Transverse colon (tissue), 4 donors: Measurements from ENCODE around the gene RELN. TPM values are rescaled to one million over a fixed set of nuclear protein-coding genes. Genes with fewer than 3 reads are reported as not detected.

ENCODE experiments used
- DNase-seq: peaks from one replicate; pipeline ENCODE4 v3.0.0-alpha.2; 2019
- H3K27ac ChIP-seq, 4 donors: fragments of 200-600 bp; sonication (generic); 2 replicates each; pipeline ENCODE4 v1.5.1; 2016 to 2018; ENCODE audit warnings: inconsistent platforms in 4 of 4
- H3K27me3 ChIP-seq: fragments of 200-600 bp; sonication (generic); 2 replicates; pipeline ENCODE4 v1.5.1; 2017; ENCODE audit warnings: inconsistent platforms
- H3K36me3 ChIP-seq, 4 donors: fragments of 200-600 bp; sonication (generic); 2 replicates each; pipeline ENCODE4 v1.5.1; 2017 to 2019; ENCODE audit warnings: inconsistent platforms in 4 of 4
- H3K4me1 ChIP-seq, 4 donors: fragments of 200-600 bp; sonication (generic); 2 replicates each; pipeline ENCODE4 v1.5.1; 2017 to 2020; ENCODE audit warnings: inconsistent platforms in 4 of 4
- H3K4me3 ChIP-seq, 4 donors: fragments of 200-600 bp; sonication (generic); 1 replicate in 1 of 4; 2 replicates in 3 of 4; pipeline versions ENCODE4 v1.5.1 to v1.6.1; 2017 to 2019; ENCODE audit warnings: inconsistent platforms in 4 of 4
- H3K9me3 ChIP-seq, 2 donors: fragments of 200-600 bp; sonication (generic); 2 replicates each; pipeline ENCODE4 v1.5.1; 2017 to 2019; ENCODE audit warnings: inconsistent platforms in 2 of 2
- EP300 ChIP-seq: sonication (generic); formaldehyde crosslinking; IDR thresholded peaks from one replicate; pipeline ENCODE4 v1.6.1; 2017; ENCODE audit warnings: antibody characterized with exemption, low read depth
- POLR2A ChIP-seq: fragments of 450-650 bp; IDR thresholded peaks from one replicate; pipeline ENCODE4 v1.6.1; 2016; ENCODE audit warnings: antibody characterized with exemption, mild to moderate bottlenecking, moderate library complexity
- POLR2AphosphoS5 ChIP-seq, 3 donors: sonication (generic); formaldehyde crosslinking; IDR thresholded peaks; one replicate each; pipeline ENCODE4 v1.6.1; 2016; ENCODE audit warnings: antibody characterized with exemption in 3 of 3
- WGBS, 2 donors: methylation state at CpG; one replicate each; pipeline ENCODE4 v1.1.5; 2018; ENCODE audit warnings: low coverage in 1 of 2; 5-methylcytosine and 5-hydroxymethylcytosine counted together
- in situ Hi-C, 4 donors: fragments of 200-750 bp; cut with MboI; loops; one replicate each; pipeline versions ENCODE4 v1.15.0 to v1.15.1; 2017; ENCODE audit warnings: low sequenced_read_pairs in 3 of 4, low pct_ligation_motif_present in 1 of 4, low pct_unique_long_range_greater_than_20kb in 1 of 4
- intact Hi-C: fragments of 100-400 bp; cut with DNase I; formaldehyde crosslinking; loops from one replicate; pipeline ENCODE4 v1.15.1; 2023; ENCODE audit warnings: low total_unique reads
- total RNA-seq, 4 donors: library from RNA; depleted of rRNA; stranded (reverse); fragments of >200 nt; gene quantifications; one replicate each; pipeline ENCODE4 v1.1.0, GENCODE V29; 2016
- TF ChIP-seq, protein P1 (sequence below), 5 experiments: fragments of 200-600 bp in 3 of 5; fragments of 450-650 bp in 2 of 5; sonication (generic) in 3 of 5; IDR thresholded peaks; 1 replicate in 2 of 5; 2 replicates in 3 of 5; pipeline ENCODE4 v1.5.1; 2016 to 2017; ENCODE audit warnings: antibody characterized with exemption in 5 of 5, inconsistent platforms in 3 of 5, mild to moderate bottlenecking in 2 of 5, moderate library complexity in 1 of 5

RELN gene
- total RNA-seq, 4 donors from 2014 or later: 1.00 to 2.7 (median 1.5) TPM; not detected in 1

DNA sequence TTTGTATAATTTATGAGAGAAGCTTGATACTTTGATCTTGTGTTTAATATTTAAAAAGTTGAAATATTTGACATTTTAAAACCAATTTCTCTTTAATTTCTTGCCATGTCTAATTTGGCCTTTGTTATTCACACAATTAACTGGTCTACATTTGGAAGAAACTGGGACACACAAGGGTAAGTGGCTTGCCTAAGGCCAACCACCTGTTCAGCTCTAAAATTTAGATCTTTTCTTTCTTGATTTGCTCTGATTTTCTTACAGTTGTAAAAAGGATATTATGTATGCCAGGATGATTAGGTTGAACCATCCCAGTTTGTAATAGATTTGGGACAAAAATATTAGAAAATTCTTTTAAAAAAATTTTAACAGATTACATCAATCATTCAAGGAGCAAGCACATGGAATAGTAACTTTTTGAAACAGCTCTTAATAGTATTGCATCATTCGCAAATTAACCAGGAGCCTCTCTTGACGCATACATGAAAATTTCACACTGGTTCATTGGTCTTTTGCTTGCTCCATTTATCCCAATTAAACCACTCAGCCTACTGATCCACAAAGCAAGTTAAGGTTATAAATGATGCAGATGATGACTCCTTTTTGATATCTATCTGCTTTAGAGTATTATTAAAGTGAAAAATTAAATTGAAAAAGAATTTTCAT lies 321.0 kb downstream of the RELN start:
- TF ChIP-seq EP300: no peak
- no peak for TF ChIP-seq POLR2A
- no peak for TF ChIP-seq POLR2AphosphoS5 (IDR thresholded peaks at IDR 0.05)
- TF ChIP-seq, protein P1, sequence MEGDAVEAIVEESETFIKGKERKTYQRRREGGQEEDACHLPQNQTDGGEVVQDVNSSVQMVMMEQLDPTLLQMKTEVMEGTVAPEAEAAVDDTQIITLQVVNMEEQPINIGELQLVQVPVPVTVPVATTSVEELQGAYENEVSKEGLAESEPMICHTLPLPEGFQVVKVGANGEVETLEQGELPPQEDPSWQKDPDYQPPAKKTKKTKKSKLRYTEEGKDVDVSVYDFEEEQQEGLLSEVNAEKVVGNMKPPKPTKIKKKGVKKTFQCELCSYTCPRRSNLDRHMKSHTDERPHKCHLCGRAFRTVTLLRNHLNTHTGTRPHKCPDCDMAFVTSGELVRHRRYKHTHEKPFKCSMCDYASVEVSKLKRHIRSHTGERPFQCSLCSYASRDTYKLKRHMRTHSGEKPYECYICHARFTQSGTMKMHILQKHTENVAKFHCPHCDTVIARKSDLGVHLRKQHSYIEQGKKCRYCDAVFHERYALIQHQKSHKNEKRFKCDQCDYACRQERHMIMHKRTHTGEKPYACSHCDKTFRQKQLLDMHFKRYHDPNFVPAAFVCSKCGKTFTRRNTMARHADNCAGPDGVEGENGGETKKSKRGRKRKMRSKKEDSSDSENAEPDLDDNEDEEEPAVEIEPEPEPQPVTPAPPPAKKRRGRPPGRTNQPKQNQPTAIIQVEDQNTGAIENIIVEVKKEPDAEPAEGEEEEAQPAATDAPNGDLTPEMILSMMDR (IDR thresholded peaks at IDR 0.05): no peak
- Histone ChIP-seq H3K4me3 (no peak overlapping the region), H3K27ac (no peak overlapping the region), H3K4me1 (no peaks in the 10 kb centered on the region), H3K36me3 (no peaks in the 10 kb centered on the region), H3K9me3 (no peaks in the 10 kb centered on the region), H3K27me3 (no peaks in the 10 kb centered on the region)
- WGBS, 2 donors: 88 to 93% methylated on average over 2 of the region's 2 CpGs
- intact Hi-C loops (no loop called here), in situ Hi-C loops (no loop called here)
- no peak for DNase-seq

DNA sequence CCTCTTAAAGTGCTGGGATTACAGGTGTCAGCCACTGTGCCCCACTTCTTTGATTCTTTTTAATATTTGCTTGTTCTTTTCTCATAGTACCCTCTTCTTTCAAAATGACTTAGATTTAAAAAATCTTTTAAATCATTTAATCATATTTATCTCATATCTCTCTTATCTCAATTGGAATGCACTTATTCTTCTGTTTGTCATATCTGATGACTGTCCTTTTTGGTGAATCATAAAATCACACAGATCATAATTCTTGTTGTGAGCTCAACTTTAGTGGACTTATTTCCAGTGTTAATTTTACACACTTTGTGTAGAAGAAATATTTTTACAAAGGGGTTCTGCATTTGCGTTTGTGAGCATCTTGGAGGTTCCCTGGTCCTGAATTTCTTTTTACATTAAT lies 323.1 kb downstream of the RELN start:
- Histone ChIP-seq H3K4me1 (no peaks in the 10 kb centered on the region), H3K9me3 (no peaks in the 10 kb centered on the region), H3K27me3 (no peaks in the 10 kb centered on the region), H3K27ac (no peak overlapping the region), H3K4me3 (no peak overlapping the region), H3K36me3 (no peaks in the 10 kb centered on the region)
- in situ Hi-C loops (no loop called here), intact Hi-C loops (no loop called here)
- TF ChIP-seq POLR2AphosphoS5 (IDR thresholded peaks at IDR 0.05): no peak
- no peak for TF ChIP-seq EP300
- no peak for TF ChIP-seq POLR2A
- TF ChIP-seq, protein P1 (IDR thresholded peaks at IDR 0.05): no peak
- no peak for DNase-seq
- WGBS, 2 donors: 84 to 92% methylated on average over 1 of the region's 1 CpG

DNA sequence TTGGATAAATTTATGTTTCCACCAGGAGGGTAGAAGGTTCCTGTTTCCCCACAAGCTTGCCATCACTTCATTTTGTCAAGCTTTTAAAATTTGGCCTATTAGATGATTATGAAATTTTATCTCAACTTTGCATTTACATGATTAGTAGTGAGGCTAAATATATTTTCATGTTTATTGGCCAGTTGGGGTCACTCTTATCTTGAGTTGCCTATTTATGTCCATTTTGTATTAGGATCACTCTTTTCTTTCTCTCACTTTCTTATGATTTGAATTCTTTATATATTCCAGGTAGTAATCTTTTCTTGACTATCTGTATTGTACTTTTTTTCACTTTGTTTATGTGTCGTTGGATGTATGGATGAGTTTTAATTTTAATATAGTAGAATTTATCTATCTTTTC lies 324.9 kb downstream of the RELN start:
- Histone ChIP-seq H3K4me3 (no peak overlapping the region), H3K27me3 (no peaks in the 10 kb centered on the region), H3K9me3 (no peaks in the 10 kb centered on the region), H3K27ac (no peak overlapping the region), H3K4me1 (no peaks in the 10 kb centered on the region), H3K36me3 (no peaks in the 10 kb centered on the region)
- in situ Hi-C loops (no loop called here), intact Hi-C loops (no loop called here)
- TF ChIP-seq POLR2AphosphoS5 (IDR thresholded peaks at IDR 0.05): no peak
- TF ChIP-seq, protein P1 (IDR thresholded peaks at IDR 0.05): no peak
- TF ChIP-seq EP300: no peak
- no peak for TF ChIP-seq POLR2A
- DNase-seq: no peak
- WGBS, 2 donors: 78% methylated on average over 1 of the region's 1 CpG

DNA sequence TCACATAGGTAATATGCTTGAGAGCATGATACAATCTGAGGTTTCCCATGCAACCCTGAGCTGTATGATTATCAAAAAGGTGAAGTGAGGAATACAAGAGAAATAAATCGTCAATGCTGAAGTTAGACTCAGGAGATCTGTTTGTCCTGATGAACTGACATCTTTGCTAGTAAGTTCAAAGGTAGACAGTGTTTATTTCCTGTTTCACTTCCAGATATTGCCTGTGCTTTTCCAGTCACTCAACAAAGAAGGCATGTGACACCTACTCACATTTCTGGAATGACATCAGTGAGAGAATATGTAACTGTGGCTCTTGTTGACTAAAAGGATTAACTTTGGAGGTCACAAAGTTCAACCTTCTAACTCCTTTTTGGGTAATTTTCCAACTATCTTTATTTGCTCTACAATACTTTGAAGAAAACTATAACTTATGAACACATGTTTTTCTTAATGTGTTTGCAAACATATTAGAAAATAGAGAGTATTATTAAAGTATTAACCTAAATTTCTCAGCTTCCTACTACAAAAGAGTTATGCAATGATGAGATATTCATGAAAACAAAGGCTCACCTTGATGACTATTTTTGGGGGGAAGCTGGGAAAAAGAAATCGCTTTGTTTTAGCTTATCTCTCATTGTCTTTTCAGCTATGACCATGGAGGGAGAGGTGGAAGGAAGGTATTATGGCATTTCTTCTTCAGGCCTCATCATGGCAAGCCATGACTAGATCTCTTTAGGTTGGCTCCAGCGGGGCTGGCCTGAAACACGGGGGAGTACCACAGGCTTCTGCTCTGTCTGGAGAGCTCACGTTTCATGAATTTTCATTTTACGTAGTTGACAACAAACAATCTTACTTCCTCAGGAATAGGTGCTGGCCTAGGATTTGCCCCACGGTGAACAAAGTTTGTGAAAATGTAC lies 328.7 kb downstream of the RELN start:
- H3K9me3 ChIP-seq: no peaks in the 10 kb centered on the region
- no peak for DNase-seq
- H3K4me1 ChIP-seq: no peaks in the 10 kb centered on the region
- WGBS, 2 donors: 74 to 85% methylated on average over 7 of the region's 7 CpGs
- TF ChIP-seq, protein P1 (IDR thresholded peaks at IDR 0.05): no peak
- TF ChIP-seq POLR2AphosphoS5 (IDR thresholded peaks at IDR 0.05): no peak
- TF ChIP-seq EP300: no peak
- in situ Hi-C loops: no loop called here
- no peaks in the 10 kb centered on the region for H3K36me3 ChIP-seq
- H3K4me3 ChIP-seq: no peak overlapping the region
- intact Hi-C loops: no loop called here
- no peaks in the 10 kb centered on the region for H3K27me3 ChIP-seq
- H3K27ac ChIP-seq: no peak overlapping the region
